GM19240 (cell line): ENCODE data around the gene KRT15.

Experiments used
- DNase-seq: peaks from one replicate; pipeline ENCODE4 v3.0.0; 2011; ENCODE audit warnings: low spot score; ENCODE audit not compliant: insufficient read length

KRT15 gene

GRCh38 chr17:41483991-41484826, 34.5 kb downstream of the KRT15 start:
- no peak for DNase-seq

GRCh38 chr17:41483531-41483930, 35.2 kb downstream of the KRT15 start:
- no peak for DNase-seq

GRCh38 chr17:41481036-41481435, 37.7 kb downstream of the KRT15 start, which contains the start of gene KRT35:
Gene KRT35, minus strand, starts transcription at chr17:41481151. Its CDS starts 54 bp downstream, at chr17:41481097.
- no peak for DNase-seq

GRCh38 chr17:41480581-41480980, 38.1 kb downstream of the KRT15 start:
- DNase-seq: no peak

- DNase-seq: no peak
These were observed 38.6 kb downstream of the KRT15 start for GRCh38 chr17:41480136-41480535.

- no peak for DNase-seq
These were observed 40.5 kb downstream of the KRT15 start for GRCh38 chr17:41478237-41478636.

GRCh38 chr17:41476866-41477815, 41.5 kb downstream of the KRT15 start:
- DNase-seq: no peak

- no peak for DNase-seq
These were observed 43.3 kb downstream of the KRT15 start for GRCh38 chr17:41475421-41475820.

- no peak for DNase-seq
These were observed 43.8 kb downstream of the KRT15 start for GRCh38 chr17:41474863-41475262.

- no peak for DNase-seq
These were observed 50.3 kb downstream of the KRT15 start for GRCh38 chr17:41468346-41468745.

GRCh38 chr17:41467561-41467960, 51.1 kb downstream of the KRT15 start:
- no peak for DNase-seq

GRCh38 chr17:41466988-41467387, 51.7 kb downstream of the KRT15 start, which contains the start of gene KRT32:
Gene KRT32, minus strand, starts transcription at chr17:41467386. Its CDS starts 61 bp downstream, at chr17:41467325.
- DNase-seq: no peak

- DNase-seq: no peak
These were observed 54.0 kb downstream of the KRT15 start for GRCh38 chr17:41464682-41465081.

GRCh38 chr17:41464173-41464572, 54.5 kb downstream of the KRT15 start:
- DNase-seq: no peak

GRCh38 chr17:41463746-41464145, 54.9 kb downstream of the KRT15 start:
- no peak for DNase-seq
